Subcutaneous adipose tissue (tissue), 4 donors: Measurements from ENCODE around the gene KCNMA1. TPM values are rescaled to one million over a fixed set of nuclear protein-coding genes. Genes with fewer than 3 reads are reported as not detected.

Source experiments
- CTCF ChIP-seq: fragments of 450-650 bp; IDR thresholded peaks from one replicate; pipeline ENCODE4 v1.5.1; 2016; ENCODE audit warnings: low read depth, mild to moderate bottlenecking, control low read depth, antibody characterized with exemption, moderate library complexity
- total RNA-seq, 4 donors: library from RNA; depleted of rRNA; stranded (reverse); fragments of >200 nt; gene quantifications; one replicate each; pipeline ENCODE4 v1.1.0, GENCODE V29; 2016

KCNMA1 gene
- total RNA-seq, 4 donors from 2014 or later = 10.3 to 91.5 (median 23.8) TPM

GRCh38 chr10:77422491-77423338 lies 214.9 kb downstream of the KCNMA1 start:
- TF ChIP-seq CTCF = no peak

GRCh38 chr10:77421591-77421990 lies 216.0 kb downstream of the KCNMA1 start:
- TF ChIP-seq CTCF = no peak

GRCh38 chr10:77420947-77421523 lies 216.6 kb downstream of the KCNMA1 start:
- TF ChIP-seq CTCF = no peak

GRCh38 chr10:77419979-77420378 lies 217.6 kb downstream of the KCNMA1 start:
- TF ChIP-seq CTCF = no peak

- TF ChIP-seq CTCF = no peak
Measured at GRCh38 chr10:77419056-77419455, 218.6 kb downstream of the KCNMA1 start.

GRCh38 chr10:77417806-77418640 lies 219.6 kb downstream of the KCNMA1 start:
- TF ChIP-seq CTCF = no peak

GRCh38 chr10:77417359-77417758 lies 220.2 kb downstream of the KCNMA1 start:
- no peak for TF ChIP-seq CTCF
